CD4-positive, alpha-beta T cell treated with Interferon alpha-2 for 1 hour (primary cell): ENCODE results near the gene PIK3CB.
"Not testable (repeated sequence)": the region's sequence is repeated elsewhere in the genome, so short reads cannot be mapped to it uniquely, and the experiment has no call there.

Experiments
- DNase-seq, 2 donors: peaks; one replicate each; pipeline ENCODE4 v3.0.0-alpha.2; 2020 to 2022

The PIK3CB gene

DNA sequence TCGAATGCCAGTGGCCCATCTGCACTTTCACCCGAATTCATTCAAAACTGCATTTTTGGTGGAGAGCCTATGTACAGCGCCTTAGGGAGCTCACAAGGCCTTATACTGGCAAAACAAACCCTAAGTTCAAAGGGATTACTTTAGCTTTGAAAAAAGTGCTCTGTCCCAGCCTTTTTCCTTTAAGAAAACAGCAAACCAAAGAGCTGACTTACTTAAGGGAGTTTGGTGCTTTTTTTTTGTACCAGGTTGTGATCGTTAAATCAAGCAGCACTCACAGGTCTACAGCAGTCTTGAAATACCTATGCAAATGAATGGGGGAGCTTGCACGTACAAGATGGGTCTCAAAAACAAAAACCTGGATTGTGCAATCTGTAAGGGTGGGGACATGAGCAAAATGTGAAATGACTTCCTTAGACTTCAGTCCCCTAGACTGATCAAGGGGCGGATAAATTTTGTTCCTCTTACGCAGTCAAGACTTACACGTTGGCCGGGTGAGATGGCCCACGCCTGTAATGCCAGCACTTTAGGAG lies 11.6 kb upstream of the PIK3CB start:
- no peak for DNase-seq

DNA sequence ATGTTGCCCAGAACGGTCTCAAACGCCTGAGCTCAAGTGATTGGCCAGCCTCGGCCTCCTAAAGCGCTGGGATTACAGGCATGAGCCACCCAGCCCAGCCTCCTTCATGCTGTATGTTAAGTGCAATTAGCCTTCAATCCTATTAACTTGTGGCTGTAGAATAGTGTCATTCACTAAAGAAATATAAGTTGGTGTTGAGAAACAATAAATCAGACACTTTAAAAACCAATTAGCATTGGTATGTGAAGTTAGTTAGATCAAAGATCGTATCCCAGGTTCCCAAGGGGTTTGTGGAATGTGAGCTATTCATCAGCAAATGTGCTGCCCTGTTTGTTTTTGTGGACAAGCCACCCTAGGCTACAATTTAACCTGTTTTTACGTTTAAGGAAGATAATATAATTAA lies 11.0 kb upstream of the PIK3CB start:
- DNase-seq: no peak

DNA sequence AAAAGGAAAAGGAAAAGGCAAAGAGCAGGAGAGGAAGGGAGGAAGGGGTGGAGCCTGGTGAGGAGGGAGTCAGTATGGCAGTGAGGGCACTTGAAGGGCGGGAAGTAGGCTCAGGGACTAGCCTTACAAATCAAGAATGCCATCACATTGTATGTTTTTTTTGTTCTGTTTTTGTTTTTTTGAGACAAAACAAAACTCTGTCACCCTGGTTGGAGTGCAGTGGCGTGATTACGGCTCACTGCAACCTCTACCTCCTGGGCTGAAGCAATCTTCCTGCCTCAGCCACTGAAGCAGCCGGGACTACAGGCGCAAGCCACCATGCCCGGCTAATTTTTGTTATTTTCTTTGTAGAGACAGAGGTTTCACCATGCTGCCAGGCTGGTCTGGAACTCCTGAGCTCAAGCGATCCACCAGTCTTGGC lies 10.5 kb upstream of the PIK3CB start:
- no peak for DNase-seq

DNA sequence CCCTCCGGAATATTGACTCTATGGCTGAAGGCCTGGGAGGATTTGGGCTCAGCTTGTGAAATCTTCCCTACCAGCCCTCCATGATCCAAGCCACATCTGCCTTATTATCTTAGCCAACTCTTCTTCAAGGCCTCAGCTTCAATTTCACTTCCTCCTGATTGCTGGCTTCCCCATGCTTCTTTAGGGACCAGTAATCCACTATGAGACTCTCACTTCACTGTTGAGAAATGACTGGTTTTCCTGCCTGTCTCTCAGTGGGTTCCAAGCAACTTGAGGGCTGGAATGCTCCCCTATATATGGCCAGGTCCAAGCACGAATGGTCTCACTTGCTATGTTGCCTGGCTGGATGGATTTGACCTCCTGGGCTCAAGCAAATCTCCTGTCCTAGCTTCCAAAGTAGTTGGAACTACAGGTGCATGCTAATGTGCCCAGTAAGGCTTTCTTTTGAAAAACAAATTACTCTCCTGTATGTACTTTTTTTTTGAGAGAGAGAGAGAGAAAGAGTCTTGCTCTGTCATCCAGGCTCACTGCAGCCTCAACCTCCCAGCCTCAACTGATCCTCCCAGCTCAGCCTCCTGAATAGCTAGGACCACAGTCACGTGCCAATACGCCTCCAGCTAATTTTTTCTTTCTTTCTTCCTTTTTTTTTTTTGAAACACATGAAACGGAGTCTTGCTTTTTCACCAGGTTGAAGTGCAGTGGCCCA lies 7.9 kb upstream of the PIK3CB start:
- peak in 1 of 2 donors; percentile 5 for DNase-seq

DNA sequence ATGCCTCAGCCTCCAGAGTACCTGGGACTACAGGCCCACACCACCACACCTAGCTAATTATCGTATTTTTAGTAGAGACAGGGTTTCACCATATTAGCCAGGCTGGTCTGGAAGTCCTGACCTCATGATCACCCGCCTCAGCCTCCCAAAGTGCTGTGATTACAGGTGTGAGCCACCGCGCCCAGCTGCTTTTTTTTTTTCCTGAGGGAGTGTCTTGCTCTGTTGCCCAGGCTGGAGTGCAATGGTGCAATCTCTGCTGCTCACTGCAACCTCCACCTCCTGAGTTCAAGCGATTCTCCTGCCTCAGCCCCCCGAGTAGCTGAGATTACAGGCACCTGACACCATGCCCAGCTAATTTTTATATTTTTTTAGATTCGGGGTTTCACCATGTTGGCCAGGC lies 3.7 kb upstream of the PIK3CB start:
- DNase-seq: not testable (repeated sequence)

DNA sequence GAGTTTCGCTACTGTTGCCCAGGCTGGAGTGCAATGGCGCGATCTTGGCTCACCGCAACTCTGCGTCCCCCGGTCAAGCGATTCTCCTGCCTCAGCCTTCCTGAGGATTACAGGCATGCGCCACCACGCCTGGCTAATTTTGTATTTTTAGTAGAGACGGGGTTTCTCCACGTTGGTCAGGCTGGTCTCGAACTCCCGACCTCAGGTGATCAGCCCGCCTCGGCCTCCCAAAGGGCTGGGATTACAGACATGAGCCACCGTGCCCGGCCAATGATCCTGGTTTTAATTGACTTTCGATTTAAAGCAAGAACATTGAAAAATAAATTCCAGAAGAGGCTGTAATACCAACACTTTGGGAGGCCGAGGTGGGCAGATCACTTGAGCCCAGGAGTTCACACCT lies 1.1 kb upstream of the PIK3CB start:
- not testable (repeated sequence) for DNase-seq

DNA sequence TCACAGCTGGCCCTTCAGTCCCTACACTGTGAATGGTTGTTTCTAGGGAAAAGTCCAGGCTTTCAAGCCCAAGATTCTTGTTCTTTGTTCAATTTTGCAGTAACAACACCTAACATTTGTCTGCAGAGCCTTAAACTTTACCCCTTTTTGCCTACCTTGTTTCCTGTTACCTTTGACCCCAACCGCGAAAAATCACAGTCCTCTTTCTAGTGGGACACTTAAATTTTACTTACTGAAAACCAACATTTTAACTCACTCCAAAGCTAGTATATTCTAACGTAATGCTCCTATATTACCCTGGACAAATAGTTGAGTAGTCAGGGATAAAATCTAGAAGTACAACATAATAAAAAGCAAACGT lies 649 bp upstream of the PIK3CB start:
- DNase-seq: peak in 1 of 2 donors; percentile 21

DNA sequence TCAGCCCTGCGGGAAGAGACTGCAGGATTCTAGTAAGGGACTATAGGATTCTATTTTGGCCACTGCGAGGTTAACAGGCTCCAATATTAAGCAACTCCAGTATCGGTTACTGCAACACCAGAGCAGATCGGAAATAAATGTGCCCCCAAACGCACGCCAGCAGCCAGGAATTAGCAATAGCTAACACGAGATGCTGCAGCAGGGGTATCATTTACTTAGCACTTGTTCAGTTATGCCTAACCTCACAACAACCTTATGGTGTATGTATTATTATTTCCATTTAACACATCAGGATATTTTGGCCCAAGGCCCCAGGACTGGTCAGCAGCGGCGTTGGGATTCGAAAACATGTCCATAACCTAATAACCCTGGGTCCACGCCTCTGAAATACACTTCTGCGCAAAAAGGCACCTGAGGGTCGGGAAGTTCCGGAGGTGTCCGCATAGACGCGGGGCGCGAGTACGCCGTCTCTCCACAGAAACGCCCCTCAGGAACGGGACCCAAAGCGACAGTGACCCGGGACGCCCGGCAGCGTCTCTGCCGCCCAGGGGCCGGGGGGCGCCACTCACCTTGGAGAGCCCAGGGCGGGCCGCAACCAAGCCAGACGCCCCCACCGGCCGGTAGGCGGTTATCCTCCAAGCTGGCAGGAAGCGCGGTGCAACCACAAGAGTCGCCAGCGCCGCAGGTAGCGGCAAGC lies 681 bp downstream of the PIK3CB start:
- peak; percentile 54 to 68 for DNase-seq

DNA sequence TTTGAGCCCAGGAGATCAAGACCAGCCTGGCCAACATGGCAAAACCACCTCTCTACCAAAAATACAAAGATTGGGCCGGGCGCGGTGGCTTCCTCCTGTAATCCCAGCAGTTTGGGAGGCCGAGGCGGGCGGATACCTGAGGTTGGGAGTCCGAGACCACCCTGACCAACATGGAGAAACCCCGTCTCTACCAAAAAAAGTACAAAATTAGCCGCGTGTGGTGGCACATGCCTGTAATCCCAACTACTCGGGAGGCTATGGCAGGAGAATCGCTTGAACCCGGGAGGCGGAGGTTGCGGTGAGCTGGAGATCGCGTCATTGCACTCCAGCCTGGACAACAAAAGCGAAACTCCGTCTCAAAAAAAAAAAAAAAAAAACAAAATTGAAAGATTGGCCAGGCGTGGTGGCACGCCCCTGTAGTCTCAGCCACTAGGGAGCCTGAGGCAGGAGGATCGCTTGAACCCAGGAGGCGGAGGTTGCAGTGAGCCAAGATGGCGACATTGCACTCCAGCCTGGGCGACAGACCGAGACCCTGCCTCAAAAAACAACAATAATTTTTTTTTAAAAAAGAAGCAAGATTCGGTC lies 2.2 kb downstream of the PIK3CB start:
- not testable (repeated sequence) for DNase-seq

DNA sequence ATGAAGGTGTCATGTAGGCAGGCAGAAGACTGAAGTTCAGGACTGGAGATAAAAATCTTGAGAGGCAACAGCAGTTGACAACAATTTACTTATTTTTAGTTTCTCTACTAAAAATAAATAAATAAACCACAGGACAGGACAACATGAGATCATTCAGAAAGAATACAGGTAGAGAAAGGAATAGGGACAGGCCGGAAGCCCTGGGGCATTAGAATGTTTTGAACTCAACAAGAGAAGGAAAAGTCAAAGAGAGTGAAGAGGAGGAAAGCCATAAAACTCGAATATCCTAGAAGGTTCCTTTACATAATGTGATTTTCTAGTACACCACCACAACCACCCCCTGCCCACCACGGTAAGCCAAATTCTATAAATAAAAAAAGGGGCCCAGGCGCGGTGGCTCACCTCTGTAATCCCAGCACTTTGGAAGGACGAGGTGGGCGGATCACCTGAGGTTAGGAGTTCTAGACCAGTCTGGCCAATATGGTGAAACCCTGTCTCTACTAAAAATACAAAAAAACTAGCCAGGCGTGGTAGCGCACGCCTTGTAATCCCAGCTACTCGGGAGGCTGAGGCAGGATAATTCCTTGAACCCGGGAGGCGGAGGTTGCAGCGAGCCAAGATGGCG lies 4.7 kb downstream of the PIK3CB start:
- no peak for DNase-seq

DNA sequence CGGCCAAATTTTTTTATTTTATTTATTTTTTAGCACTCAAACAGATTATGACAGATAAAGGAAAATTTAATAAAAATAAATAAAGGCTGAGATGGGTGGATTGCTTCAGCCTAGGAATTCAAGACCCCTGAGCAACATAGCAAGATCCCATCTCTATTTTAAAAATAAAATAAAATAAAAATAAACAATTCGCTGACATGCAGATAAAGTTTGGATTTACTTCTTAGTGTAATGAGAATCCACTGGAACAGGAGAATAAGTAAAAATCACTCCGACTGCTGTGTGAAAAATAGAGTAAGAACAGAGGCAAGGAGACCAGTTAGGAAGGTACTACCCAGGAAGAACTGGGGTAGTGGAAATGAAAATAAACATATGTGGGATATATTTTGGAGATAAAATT lies 5.6 kb downstream of the PIK3CB start:
- DNase-seq: no peak

DNA sequence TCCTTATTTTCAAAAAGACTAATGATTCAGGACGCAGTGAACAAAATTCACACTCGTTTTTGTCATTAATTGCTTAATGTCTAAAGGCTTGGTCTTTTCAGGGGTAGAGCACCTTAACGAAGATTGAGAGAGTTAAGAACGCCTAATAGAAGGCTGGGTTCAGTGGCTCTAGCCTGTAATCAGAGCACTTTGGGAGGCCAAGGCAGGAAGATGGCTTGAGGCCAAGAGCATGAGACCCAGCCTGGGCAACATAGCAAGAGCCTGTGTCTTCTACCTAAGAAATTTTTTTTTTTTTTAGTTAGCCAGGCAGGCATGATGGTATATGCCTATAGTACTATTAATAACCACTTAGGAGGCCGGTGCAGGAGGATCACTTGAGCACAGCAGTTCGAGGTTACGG lies 7.5 kb downstream of the PIK3CB start:
- no peak for DNase-seq

DNA sequence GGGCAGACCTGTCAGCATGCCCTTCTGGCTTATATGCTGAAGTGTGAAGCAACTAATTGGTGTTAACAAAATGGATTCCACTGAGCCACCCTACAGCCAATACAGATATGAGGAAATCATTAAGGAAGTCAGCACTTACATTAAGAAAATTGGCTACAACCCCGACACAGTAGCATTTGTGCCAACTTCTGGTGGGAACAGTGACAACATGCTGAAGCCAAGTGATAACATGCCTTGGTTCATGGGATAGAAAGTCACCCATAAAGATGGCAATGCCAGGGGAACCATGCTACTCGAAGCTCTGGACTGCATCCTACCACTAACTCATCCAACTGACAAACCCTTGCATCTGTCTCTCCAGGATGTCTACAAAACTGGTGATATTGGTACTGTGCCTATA lies 9.4 kb downstream of the PIK3CB start:
- no peak for DNase-seq

DNA sequence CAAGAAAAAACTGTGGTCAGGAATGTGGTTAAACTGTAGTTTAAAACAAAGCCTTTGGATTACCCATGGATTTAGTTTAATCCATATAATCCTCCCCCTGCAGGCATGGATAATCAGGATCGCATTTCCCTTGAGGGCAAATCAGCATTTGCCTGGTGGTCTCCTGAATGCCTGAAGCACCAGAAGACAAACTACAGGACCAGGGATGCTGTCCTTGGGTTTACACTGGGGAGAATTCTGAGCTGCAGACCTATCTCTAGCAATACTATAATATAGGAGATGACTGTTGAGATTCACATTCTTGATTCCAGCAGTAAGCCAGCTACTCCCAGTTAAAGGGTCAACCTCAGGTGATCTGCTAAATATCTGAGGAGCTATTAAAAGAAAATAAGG lies 10.6 kb downstream of the PIK3CB start:
- DNase-seq: no peak

DNA sequence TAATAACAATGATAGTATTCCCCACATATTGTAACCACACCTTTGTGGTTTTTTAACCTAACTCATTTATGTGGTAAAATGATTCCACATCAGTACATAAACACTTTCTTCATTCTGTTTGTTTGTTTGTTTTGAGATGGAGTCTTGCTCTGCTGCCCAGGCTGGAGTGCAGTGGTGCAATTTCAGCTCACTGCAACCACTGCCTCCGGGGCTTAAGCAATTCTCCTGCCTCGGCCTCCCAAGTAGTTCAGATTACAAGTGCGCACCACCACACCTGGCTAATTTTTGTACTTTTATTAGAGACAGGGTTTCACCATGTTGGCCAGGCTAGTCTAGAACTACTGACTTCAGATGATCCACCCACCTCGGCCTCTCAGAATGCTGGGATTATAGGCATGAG lies 14.3 kb downstream of the PIK3CB start:
- DNase-seq: not testable (repeated sequence)

DNA sequence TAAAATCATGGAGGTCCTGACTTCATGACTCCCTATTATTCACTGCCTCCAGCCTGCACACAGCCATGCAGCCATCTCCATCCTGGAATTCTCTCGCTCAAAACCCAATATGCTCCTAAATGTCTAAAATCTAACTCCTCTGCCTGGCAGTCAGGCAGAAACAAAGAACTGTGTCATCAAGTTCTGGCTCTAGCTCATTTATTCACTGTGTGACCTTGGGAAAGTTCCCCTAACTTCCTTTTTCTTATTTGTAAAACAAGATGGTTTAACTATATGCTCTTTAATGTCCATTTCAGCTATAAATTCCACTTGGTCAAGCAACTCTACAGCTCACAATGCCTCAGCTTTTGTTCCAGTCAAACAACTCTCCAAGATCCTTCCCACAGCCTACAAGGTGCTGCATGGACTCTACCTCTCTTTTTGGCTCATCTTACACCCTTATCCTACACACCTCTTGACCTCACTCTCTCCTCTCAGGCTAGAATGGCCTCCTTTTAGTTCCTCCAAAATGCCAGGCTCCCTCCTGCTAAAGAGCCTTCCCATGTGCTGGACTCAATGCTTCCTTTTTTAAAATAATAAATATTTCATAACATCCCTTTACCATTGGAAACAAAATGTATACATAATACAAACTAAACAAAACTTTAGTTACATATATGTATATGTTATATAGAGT lies 16.4 kb downstream of the PIK3CB start:
- no peak for DNase-seq

DNA sequence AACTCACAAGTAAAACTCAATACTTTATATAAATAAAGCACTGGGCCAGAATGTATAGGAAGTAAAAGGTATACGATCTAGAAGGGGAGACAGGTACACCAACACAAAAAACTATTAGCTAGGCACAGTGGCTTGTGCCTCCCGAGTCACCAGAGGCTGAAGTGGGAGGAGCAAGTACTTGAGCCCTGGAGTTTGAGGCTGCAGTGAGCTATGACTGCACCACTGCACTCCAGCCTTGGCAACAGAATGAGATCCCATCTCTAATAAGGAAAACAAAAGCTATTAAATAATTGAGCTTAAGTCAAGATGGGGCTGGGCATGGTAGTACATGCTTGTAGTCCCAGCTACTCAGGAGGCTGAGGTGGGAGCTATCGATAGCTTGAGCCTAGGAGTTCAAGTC lies 17.0 kb downstream of the PIK3CB start:
- no peak for DNase-seq

DNA sequence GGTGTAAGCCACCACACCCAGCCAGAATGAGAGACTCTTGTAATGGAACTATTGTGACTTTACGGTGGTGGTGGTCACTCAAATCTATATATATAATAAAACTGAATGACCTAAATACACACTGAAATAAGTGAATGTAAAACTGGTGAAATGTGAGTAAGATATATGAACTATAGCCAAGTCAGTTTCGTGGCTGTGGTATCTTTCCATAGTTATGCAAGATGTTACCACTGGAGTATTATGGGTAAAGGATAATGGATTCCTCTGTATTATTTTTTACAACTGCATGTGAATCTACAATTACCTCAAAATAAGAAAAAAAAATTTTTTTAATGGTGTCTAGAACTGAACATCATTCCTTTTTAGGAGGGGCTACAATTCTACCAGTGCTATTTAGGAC lies 21.9 kb downstream of the PIK3CB start:
- DNase-seq: no peak

DNA sequence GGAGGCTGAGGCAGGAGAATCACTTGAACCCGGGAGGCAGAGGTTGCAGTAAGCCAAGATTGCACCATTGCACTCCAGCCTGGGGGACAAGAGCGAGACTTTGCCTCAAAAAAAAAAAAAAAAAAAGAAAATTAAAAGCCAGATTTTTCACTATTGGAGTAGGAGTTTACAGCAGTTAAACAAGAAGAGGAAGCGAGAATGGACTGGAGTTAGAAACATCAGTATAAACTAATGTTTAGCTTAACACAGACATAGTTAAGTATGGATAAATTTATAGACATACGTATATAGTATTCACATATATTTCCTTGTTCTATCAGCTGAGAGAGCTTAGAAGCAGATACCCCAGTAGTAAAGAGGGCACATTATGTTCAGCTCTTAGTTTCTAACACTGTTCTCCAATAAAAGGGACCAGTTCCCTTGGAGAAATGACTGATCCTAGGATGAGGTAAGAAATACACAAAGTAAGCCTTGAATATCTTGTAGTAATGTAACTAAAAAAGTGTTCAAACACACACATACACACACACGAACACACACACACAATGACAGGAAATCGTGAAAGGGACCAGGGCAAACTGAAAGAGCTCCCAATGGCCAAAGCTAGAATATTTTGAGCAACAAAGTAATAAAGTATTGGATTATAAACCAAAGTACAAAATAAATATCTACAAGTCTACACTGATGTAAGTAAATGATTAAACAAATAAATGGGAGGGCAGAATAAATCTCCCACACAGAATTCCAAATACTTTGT lies 25.1 kb downstream of the PIK3CB start:
- DNase-seq: no peak

DNA sequence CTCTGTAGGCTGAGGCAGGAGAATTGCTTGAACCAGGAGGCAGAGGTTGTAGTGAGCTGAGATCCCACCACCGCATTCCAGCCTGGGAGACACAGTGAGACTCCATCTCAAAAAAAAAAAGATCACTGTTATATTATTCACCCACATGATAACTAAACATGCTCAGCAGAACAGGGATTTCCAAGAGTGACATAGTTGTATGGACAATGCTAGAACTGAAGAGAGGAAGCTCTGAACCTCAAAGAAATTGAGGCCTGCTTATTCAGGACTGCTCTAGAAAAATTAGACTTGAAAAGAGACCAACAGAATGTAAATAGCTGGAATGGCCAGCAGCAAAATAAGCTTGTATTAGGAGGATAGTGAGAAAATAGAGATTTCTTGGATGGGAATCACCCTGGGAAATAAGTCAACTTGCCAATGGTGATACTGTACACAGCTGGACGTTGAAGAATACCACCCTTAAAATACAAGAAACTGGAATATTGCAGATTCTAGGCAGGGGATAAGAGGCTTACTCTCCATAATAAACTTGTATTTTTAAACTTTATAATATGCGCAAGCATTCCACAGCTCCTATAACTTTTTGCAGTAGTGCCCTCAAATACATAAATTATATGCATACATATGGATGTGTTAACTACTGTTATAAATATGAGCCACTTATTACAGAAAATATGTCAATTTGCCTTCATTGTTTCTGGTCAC lies 28.2 kb downstream of the PIK3CB start:
- no peak for DNase-seq

DNA sequence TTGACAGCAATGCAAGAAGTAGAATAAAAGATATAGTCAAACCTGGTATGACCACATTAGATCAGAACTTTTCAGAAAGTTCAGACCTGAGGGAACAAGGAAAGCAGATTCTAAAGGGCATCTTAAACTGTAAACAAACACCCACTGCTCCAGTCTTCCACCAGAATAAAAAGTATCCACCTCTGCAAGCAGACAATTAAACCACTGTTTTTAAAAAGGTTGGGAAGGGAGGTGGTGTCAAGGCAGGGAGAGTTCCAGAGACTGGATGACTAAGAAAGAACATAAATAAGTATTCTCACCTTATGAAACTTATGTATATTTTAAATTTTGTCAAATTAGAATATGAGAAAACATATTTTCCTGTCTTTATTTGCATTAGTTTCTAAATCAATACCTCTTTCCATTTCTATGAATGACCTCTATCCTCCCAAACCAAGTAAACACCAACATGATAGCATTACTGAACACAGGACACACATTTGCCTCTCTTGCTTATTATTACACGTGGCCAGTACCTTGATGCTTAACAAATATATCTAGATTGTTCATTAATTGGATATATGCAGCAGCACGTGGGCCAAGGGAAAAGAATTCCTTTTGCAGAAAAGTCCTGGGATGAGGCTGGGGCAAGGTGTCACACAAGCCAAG lies 31.6 kb downstream of the PIK3CB start:
- no peak for DNase-seq
